Activated naive CD4-positive, alpha-beta T cell treated with anti-CD3 and anti-CD28 coated beads, Interleukin-2, amount 50 U/mL, for 72 hours (primary cell): ENCODE measurements around the gene CACTIN. TPM values are rescaled to one million over a fixed set of nuclear protein-coding genes. Genes with fewer than 3 reads are reported as not detected.
"Not testable (repeated sequence)": the region's sequence is repeated elsewhere in the genome, so short reads cannot be mapped to it uniquely, and the experiment has no call there.

Experiments
- ATAC-seq, 2 donors: fragments of 150-1000 bp; cut with Tn5 transposase; 2 replicates each; pipeline ENCODE4 v1.10.0; 2021; ENCODE audit warnings: mild to moderate bottlenecking in 2 of 2, moderate library complexity in 2 of 2
- DNase-seq, 2 donors: peaks; one replicate each; pipeline ENCODE4 v3.0.0; 2021 to 2022; ENCODE audit warnings: low spot score in 2 of 2
- H3K27ac Mint-ChIP-seq, 2 donors: one replicate each; pipeline ENCODE4 v1.8.0; 2022; ENCODE audit warnings: mild to moderate bottlenecking in 2 of 2, mixed read lengths in 2 of 2
- H3K36me3 Mint-ChIP-seq, 2 donors: one replicate each; pipeline ENCODE4 v1.8.0; 2022; ENCODE audit warnings: mixed read lengths in 2 of 2
- H3K9me3 Mint-ChIP-seq, 2 donors: one replicate each; pipeline ENCODE4 v1.8.0; 2022; ENCODE audit warnings: mixed read lengths in 2 of 2
- total RNA-seq, 2 donors: library from RNA; stranded (reverse); gene quantifications; one replicate each; pipeline ENCODE4 v1.2.3, GENCODE V29; 2022

CACTIN gene
- total RNA-seq, 2 donors from 2014 or later = 26.0 to 34.2 TPM

DNA sequence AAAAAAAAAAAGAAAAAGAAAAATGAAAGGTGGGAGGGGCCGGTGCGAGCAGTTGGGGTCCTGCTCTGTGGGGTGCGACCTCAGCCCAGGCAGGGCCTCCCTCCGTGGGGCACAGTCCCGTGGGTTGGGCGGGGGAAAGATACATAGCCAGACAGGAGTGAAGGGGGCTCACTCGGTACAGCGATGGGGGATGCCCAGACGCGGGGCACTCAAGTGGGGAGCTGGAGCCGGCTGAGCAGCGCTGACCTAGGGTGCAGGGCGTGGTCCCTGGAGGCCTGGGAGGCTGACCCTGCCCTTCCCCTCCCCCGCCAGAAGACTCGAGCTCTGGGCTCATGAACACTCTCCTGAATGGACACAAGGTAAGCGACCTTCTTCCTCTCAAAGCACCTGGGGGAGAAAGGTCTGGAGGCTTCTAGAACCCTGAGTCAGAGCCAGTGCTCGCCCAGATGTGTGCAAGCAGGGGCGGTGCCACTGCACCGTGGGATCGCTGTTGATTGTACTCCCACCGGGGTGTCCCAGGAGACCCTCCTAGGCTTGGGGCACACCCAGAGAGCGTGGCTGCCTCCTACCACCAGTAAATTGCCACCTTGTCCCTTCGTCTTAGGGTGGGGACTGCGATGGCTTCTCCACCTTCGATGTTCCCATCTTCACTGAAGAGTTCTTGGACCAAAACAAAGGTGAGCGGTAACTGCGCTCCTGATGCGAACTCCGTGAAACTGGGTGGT lies 50.5 kb downstream of the CACTIN start:
- H3K36me3 Mint-ChIP-seq = peaks cover 0 to 10% of the 10 kb centered on the region in 2 donors
- DNase-seq (no peak), ATAC-seq (no peak)
- H3K9me3 Mint-ChIP-seq = no peaks in the 10 kb centered on the region
- H3K27ac Mint-ChIP-seq = peak overlapping the region in 1 of 2 donors; percentile 7

DNA sequence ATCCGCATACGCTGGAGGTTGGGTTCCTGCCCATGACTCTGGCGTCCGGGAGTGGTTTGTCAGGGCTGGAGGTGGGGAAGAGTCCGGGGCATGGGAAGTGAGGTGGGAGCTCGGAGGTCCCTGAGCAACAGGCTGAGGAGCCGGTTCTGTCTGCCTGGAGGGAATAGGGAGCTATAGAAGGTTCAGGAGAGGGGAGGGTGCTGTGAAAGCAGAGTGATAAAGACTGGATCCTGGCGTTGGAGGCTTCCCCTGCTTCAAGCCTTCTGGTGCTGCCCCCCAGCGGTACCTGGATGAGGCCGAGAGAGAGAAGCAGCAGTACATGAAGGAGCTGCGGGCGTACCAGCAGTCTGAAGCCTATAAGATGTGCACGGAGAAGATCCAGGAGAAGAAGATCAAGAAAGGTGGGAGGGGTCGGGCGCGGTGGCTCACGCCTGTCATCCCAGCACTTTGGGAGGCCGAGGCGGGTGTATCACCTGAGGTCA lies 51.3 kb downstream of the CACTIN start:
- DNase-seq (no peak), ATAC-seq (no peak)
- Mint-ChIP-seq H3K9me3 (no peaks in the 10 kb centered on the region), H3K27ac (no peak overlapping the region), H3K36me3 (peaks cover 0 to 10% of the 10 kb centered on the region in 2 donors)

- H3K27ac Mint-ChIP-seq = peak overlapping the region; percentile 60 to 66
Measured at GRCh38 chr19:3573858-3574637, 52.5 kb downstream of the CACTIN start.

DNA sequence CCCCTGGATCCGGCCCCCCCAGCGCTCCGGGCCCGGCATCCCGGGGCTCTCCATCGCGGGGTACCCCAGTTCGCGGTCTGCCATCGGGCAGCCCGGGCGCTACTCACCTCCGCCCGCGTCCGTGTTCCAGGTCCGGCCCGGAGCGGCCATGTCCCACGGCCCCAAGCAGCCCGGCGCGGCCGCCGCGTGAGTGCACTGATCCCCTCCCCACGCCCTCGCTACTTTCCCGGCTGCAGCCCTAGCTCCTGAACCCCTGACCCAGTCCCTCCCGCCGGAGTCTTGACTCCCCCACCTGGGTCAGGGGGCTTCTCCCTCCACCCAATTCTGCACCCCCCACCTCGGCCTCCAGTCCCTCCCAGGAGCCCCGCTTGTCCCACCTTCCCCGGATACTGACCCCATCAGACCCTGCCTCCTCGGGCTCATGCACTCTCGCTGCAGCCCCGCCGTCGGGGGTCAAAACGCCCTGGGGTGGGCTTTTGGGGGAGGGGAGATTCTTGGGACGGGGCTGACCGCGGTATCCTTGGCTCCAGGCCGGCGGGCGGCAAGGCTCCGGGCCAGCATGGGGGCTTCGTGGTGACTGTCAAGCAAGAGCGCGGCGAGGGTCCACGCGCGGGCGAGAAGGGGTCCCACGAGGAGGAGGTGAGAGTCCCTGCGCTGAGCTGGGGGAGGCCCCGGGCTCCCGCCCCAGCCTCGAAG lies 53.3 kb downstream of the CACTIN start:
- peak; percentile 9 for ATAC-seq
- Mint-ChIP-seq H3K9me3 (no peaks in the 10 kb centered on the region), H3K36me3 (peaks cover 0 to 10% of the 10 kb centered on the region in 2 donors), H3K27ac (peak overlapping the region in 1 of 2 donors; percentile 66)
- peak in 1 of 2 donors; percentile 48 for DNase-seq

More at GRCh38 chr19:3573858-3574637, 52.5 kb downstream of the CACTIN start:
- ATAC-seq (peak; percentile 4 to 47), DNase-seq (peak; percentile 87 to 96)
- Mint-ChIP-seq H3K9me3 (no peaks in the 10 kb centered on the region), H3K36me3 (peaks cover 0 to 10% of the 10 kb centered on the region in 2 donors)

- peak within 1 kb of the TSS; percentile 66 to 74 for H3K27ac Mint-ChIP-seq
- DNase-seq (no peak), ATAC-seq (no peak)
- no peaks in the 10 kb centered on the region for H3K9me3 Mint-ChIP-seq
- peaks cover 0 to 10% of the 10 kb centered on the region in 2 donors for H3K36me3 Mint-ChIP-seq
Measured at GRCh38 chr19:3572855-3573161, 53.8 kb downstream of the CACTIN start, which contains the start of gene HMG20B. Gene HMG20B (plus strand): TSS chr19:3572944. CDS start chr19:3573310, 366 bp downstream.

DNA sequence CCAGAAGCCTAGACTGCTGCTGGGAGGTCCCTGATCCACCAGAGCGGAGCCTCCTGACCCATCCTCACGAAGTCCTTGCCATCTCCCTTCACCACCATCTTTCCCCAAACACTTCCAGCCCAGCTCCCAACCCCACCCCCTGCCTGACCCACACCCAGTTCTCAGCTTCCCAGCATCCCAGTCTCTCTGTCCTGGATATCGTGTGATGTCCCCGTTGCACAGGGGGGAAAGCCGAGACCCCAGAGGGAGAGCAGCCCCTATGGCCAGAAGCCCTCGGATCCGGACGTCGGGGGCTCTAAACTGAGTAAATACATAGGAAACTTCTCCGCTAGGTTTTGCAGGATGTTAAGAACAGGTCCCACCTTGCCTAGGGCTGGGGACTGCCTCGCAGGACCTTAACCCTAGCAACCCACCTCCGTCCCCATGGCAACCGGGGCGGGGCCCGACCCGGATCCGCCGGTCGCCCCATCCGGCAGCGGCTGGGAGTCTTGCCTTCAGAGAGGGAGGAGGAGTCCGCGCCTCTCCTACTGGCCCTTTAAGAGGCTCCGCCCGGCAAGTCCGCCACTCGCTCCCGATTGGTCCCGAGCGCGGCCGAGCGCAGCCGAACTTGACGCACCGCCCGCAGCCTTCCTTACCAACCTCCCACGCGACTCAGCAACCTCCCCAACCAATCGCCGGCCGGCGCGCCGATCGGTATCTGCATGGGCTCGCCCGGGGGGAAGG lies 54.3 kb downstream of the CACTIN start:
- H3K27ac Mint-ChIP-seq = peak overlapping the region; percentile 66 to 74
- DNase-seq (peak; percentile 98 to 100), ATAC-seq (peak; percentile 93 to 96)
- H3K36me3 Mint-ChIP-seq = peaks cover 0 to 10% of the 10 kb centered on the region in 2 donors
- H3K9me3 Mint-ChIP-seq = no peaks in the 10 kb centered on the region

DNA sequence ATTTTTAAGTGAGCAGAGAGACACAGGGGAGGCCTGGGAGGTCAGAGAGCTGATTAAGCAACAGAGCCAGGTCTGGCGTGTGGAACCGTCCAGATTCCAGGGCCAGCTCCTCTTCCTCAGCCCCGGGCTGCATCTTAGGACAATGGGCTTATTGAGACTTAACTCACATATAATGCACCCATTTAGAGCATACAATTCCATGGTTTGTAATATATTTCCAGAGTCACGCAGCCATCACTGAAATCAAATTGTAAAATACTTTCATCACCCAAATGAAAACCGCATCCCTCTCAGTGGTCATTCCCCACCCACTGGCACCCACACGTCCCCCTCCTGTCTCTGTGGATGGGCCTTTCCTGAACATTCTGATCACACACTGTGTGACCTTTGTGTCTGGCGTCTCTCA lies 56.0 kb downstream of the CACTIN start:
- Mint-ChIP-seq H3K36me3 (peaks cover 0 to 10% of the 10 kb centered on the region in 2 donors), H3K27ac (no peak overlapping the region), H3K9me3 (no peaks in the 10 kb centered on the region)
- DNase-seq (no peak), ATAC-seq (no peak)

DNA sequence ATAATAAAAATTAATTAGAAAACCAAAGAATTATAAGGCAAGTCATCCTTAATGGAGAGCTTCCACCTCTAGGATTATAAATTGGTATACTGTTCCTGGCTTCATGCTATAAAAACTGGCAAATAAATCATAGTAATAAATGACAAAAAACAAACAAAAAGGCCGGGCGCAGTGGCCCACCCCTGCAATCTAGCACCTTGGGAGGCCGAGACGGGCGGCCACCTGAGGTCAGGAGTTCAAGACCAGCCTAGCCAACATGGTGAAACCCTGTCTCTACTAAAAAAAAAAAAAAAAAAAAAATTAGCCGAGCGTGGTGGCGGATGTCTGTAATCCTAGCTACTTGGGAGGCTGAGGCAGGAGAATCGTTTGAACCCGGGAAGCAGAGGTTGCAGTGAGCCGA lies 56.5 kb downstream of the CACTIN start:
- DNase-seq, H3K27ac Mint-ChIP-seq, H3K9me3 Mint-ChIP-seq, H3K36me3 Mint-ChIP-seq, ATAC-seq: not testable (repeated sequence)

DNA sequence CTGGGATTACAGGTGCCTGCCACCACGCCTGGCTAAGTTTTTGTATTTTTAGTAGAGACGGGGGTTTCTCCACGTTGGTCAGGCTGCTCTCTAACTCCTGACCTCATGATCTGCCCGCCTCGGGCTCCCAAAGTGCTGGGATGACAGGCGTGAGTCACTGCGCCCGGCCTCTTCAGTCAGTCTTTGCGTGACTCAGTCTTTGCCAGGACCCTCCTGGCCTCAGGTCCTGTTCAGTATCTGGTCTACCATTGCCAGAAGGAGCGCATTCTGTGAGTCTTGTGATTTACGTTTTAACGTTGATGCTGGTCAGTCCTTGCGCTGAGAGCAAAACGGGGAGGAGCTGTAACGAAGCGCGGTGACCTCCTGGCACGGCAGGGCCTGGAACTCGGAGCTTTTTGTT lies 61.5 kb downstream of the CACTIN start:
- Mint-ChIP-seq H3K27ac (no peak overlapping the region), H3K36me3 (no peaks in the 10 kb centered on the region), H3K9me3 (no peaks in the 10 kb centered on the region)
- DNase-seq = no peak
- no peak for ATAC-seq

GRCh38 chr19:3563709-3564524 lies 62.7 kb downstream of the CACTIN start:
- Mint-ChIP-seq H3K9me3 (no peaks in the 10 kb centered on the region), H3K27ac (peak overlapping the region in 1 of 2 donors; percentile 79), H3K36me3 (no peaks in the 10 kb centered on the region)
- DNase-seq (no peak), ATAC-seq (no peak)

Other genes starting within 250 kb of the CACTIN start
- gene SMIM24, start 146.3 kb downstream of the CACTIN start, total RNA-seq = under 1 TPM in 1 of 2 donors, not detected in 1; 0.72 TPM
- not detected for gene SMIM44, start 143.3 kb downstream of the CACTIN start, total RNA-seq
- 10 to 100 TPM; 13.2 to 14.8 TPM for gene DOHH, start 126.1 kb downstream of the CACTIN start, total RNA-seq
- gene FZR1, start 120.5 kb downstream of the CACTIN start, total RNA-seq = 10 to 100 TPM; 52.4 to 73.5 TPM
- 1 to 10 TPM; 3.0 to 3.8 TPM for gene TEKTIP1, start 87.6 kb downstream of the CACTIN start, total RNA-seq
- gene MFSD12, start 69.2 kb downstream of the CACTIN start, total RNA-seq = 10 to 100 TPM; 40.1 to 47.5 TPM
- 10 to 100 TPM; 66.2 to 86.9 TPM for gene HMG20B, start 53.8 kb downstream of the CACTIN start, total RNA-seq
- gene GIPC3, start 41.3 kb downstream of the CACTIN start, total RNA-seq = 1 to 10 TPM in 1 of 2 donors, under 1 TPM in 1; 0.59 to 1.2 TPM
- gene TBXA2R, start 19.9 kb downstream of the CACTIN start, total RNA-seq = 1 to 10 TPM; 1.3 to 1.8 TPM
- gene PIP5K1C, start 73.7 kb upstream of the CACTIN start, total RNA-seq = 10 to 100 TPM; 11.5 to 13.5 TPM
- 1 to 10 TPM; 2.6 to 6.3 TPM for gene TJP3, start 81.6 kb upstream of the CACTIN start, total RNA-seq
- gene APBA3, start 134.9 kb upstream of the CACTIN start, total RNA-seq = 10 to 100 TPM; 44.6 to 61.7 TPM
- 10 to 100 TPM; 15.7 to 68.7 TPM for gene MRPL54, start 135.9 kb upstream of the CACTIN start, total RNA-seq
- gene RAX2, start 145.4 kb upstream of the CACTIN start, total RNA-seq = not detected
- gene MATK, start 159.6 kb upstream of the CACTIN start, total RNA-seq = 10 to 100 TPM in 1 of 2 donors, 1 to 10 TPM in 1; 7.4 to 27.8 TPM
- gene ZFR2, start 242.2 kb upstream of the CACTIN start, total RNA-seq = under 1 TPM; 0.11 to 0.70 TPM